SK-MEL-5 (cell line): Measurements from ENCODE around the gene MPV17. TPM values are rescaled to one million over a fixed set of nuclear protein-coding genes. Genes with fewer than 3 reads are reported as not detected.
"Not testable (repeated sequence)": the region's sequence is repeated elsewhere in the genome, so short reads cannot be mapped to it uniquely, and the experiment has no call there.

Experiments
- DNase-seq: peaks from one replicate; pipeline ENCODE4 v3.0.0-alpha.2; 2016; ENCODE audit warnings: low read depth, low spot score
- in situ Hi-C: cut with HindIII; loops from 2 replicates; pipeline ENCODE4 v1.10.0; 2016; ENCODE audit warnings: low sequenced_read_pairs, high pct_unique_total_duplicates, low pct_unique_long_range_greater_than_20kb
- total RNA-seq: library from RNA; depleted of rRNA; stranded (reverse); fragments of >200 nt; shearing (Covaris generic); gene quantifications from 2 replicates; pipeline ENCODE4 v1.2.3, GENCODE V29; 2014

The MPV17 gene
- total RNA-seq, 1 experiment from 2014 or later = 268 TPM

GRCh38 chr2:27306136-27306535 lies 16.8 kb downstream of the MPV17 start:
- no peak for DNase-seq
- in situ Hi-C loops = no loop called here

- DNase-seq = no peak
- in situ Hi-C loops = no loop called here
Measured at GRCh38 chr2:27305516-27305915, 17.4 kb downstream of the MPV17 start.

- in situ Hi-C loops = no loop called here
- DNase-seq = no peak
Measured at GRCh38 chr2:27304488-27305240, 18.2 kb downstream of the MPV17 start.

- DNase-seq = peak; percentile 90
- in situ Hi-C loops = no loop called here
Measured at GRCh38 chr2:27303093-27304025, 19.5 kb downstream of the MPV17 start.

- in situ Hi-C loops = not testable (repeated sequence)
Measured at GRCh38 chr2:27300606-27301005, 22.3 kb downstream of the MPV17 start.

GRCh38 chr2:27298391-27299080 lies 24.4 kb downstream of the MPV17 start:
- no peak for DNase-seq
- in situ Hi-C loops = no loop called here

More at GRCh38 chr2:27300606-27301005, 22.3 kb downstream of the MPV17 start:
- DNase-seq = not testable (repeated sequence)

- in situ Hi-C loops = no loop called here
- no peak for DNase-seq
Measured at GRCh38 chr2:27297195-27297594, 25.7 kb downstream of the MPV17 start.

GRCh38 chr2:27296481-27296880 lies 26.4 kb downstream of the MPV17 start:
- in situ Hi-C loops = no loop called here
- no peak for DNase-seq

- in situ Hi-C loops = no loop called here
- no peak for DNase-seq
Measured at GRCh38 chr2:27294928-27295327, 28.0 kb downstream of the MPV17 start.

- peak; percentile 60 for DNase-seq
- in situ Hi-C loops = no loop called here
Measured at GRCh38 chr2:27291865-27292264, 31.0 kb downstream of the MPV17 start.

- in situ Hi-C loops = no loop called here
- no peak for DNase-seq
Measured at GRCh38 chr2:27290549-27290948, 32.3 kb downstream of the MPV17 start.

- in situ Hi-C loops = no loop called here
- no peak for DNase-seq
Measured at GRCh38 chr2:27288610-27289009, 34.3 kb downstream of the MPV17 start.

GRCh38 chr2:27285481-27285880 lies 37.4 kb downstream of the MPV17 start:
- in situ Hi-C loops = no loop called here
- no peak for DNase-seq

- in situ Hi-C loops = no loop called here
- DNase-seq = no peak
Measured at GRCh38 chr2:27284996-27285395, 37.9 kb downstream of the MPV17 start.

- no peak for DNase-seq
- in situ Hi-C loops = no loop called here
Measured at GRCh38 chr2:27282892-27283291, 40.0 kb downstream of the MPV17 start.

- in situ Hi-C loops = no loop called here
- no peak for DNase-seq
Measured at GRCh38 chr2:27281855-27282559, 40.9 kb downstream of the MPV17 start, which contains the start of gene TRIM54. TRIM54 (plus strand) TSS chr2:27282429; CDS start chr2:27282732, 303 bp downstream.

- in situ Hi-C loops = no loop called here
- no peak for DNase-seq
Measured at GRCh38 chr2:27281442-27281841, 41.5 kb downstream of the MPV17 start.
